Right lung (tissue), 5 donors: ENCODE measurements around the gene TRDN. TPM values are rescaled to one million over a fixed set of nuclear protein-coding genes. Genes with fewer than 3 reads are reported as not detected.
"Not testable (repeated sequence)": the region's sequence is repeated elsewhere in the genome, so short reads cannot be mapped to it uniquely, and the experiment has no call there.

Experiments used
- DNase-seq, 2 donors: peaks; one replicate each; pipeline ENCODE4 v3.0.0-alpha.2; 2013
- polyA plus RNA-seq, 5 donors: library from polyadenylated mRNA; unstranded; fragments of 120-200 nt; gene quantifications; one replicate each; pipeline versions ENCODE4 v1.2.1 to v1.2.3, GENCODE V29; 2013; ENCODE audit warnings: inconsistent platforms in 1 of 5, low replicate concordance in 1 of 5; ENCODE audit not compliant: insufficient read length in 5 of 5, insufficient read depth in 1 of 5

TRDN gene
- polyA plus RNA-seq, 5 donors = 0.05 to 5.0 (median 0.33) TPM; not detected in 2

GRCh38 chr6:123632641-123633040 lies 4.1 kb downstream of the TRDN start:
- no peak for DNase-seq

- no peak for DNase-seq
Observed at GRCh38 chr6:123629258-123629941, 7.3 kb downstream of the TRDN start.

- DNase-seq = no peak
Observed at GRCh38 chr6:123625696-123626095, 11.1 kb downstream of the TRDN start.

- DNase-seq = no peak
Observed at GRCh38 chr6:123622780-123623179, 14.0 kb downstream of the TRDN start.

- no peak for DNase-seq
Observed at GRCh38 chr6:123619156-123619555, 17.6 kb downstream of the TRDN start.

GRCh38 chr6:123616942-123617341 lies 19.8 kb downstream of the TRDN start:
- no peak for DNase-seq

- DNase-seq = no peak
Observed at GRCh38 chr6:123616016-123616415, 20.7 kb downstream of the TRDN start.

- DNase-seq = no peak
Observed at GRCh38 chr6:123610779-123611178, 26.0 kb downstream of the TRDN start.

GRCh38 chr6:123604067-123604466 lies 32.7 kb downstream of the TRDN start:
- no peak for DNase-seq

GRCh38 chr6:123598011-123598410 lies 38.7 kb downstream of the TRDN start:
- no peak for DNase-seq

- no peak for DNase-seq
Observed at GRCh38 chr6:123594776-123595175, 42.0 kb downstream of the TRDN start.

- no peak for DNase-seq
Observed at GRCh38 chr6:123592426-123592825, 44.3 kb downstream of the TRDN start.

- no peak for DNase-seq
Observed at GRCh38 chr6:123589973-123590372, 46.8 kb downstream of the TRDN start.

GRCh38 chr6:123589317-123589716 lies 47.4 kb downstream of the TRDN start:
- DNase-seq = no peak

- no peak for DNase-seq
Observed at GRCh38 chr6:123588546-123588895, 48.2 kb downstream of the TRDN start.

GRCh38 chr6:123587838-123588545 lies 48.8 kb downstream of the TRDN start:
- DNase-seq = no peak

- DNase-seq = not testable (repeated sequence)
Observed at GRCh38 chr6:123587407-123587806, 49.3 kb downstream of the TRDN start.

- DNase-seq = no peak
Observed at GRCh38 chr6:123580331-123580730, 56.4 kb downstream of the TRDN start.

GRCh38 chr6:123575188-123575587 lies 61.6 kb downstream of the TRDN start:
- no peak for DNase-seq

GRCh38 chr6:123570813-123571684 lies 65.7 kb downstream of the TRDN start:
- DNase-seq = peak in 1 of 2 donors; percentile 4

GRCh38 chr6:123569575-123569974 lies 67.2 kb downstream of the TRDN start:
- DNase-seq = no peak

- DNase-seq = no peak
Observed at GRCh38 chr6:123565529-123565928, 71.2 kb downstream of the TRDN start.

GRCh38 chr6:123564361-123564760 lies 72.4 kb downstream of the TRDN start:
- no peak for DNase-seq
